Astrocyte of the cerebellum (primary cell): ENCODE data around the gene MYH16.
"Not testable (repeated sequence)": the region's sequence is repeated elsewhere in the genome, so short reads cannot be mapped to it uniquely, and the experiment has no call there.

ENCODE experiments used
- DNase-seq: peaks from one replicate; pipeline ENCODE4 v3.0.0-alpha.2; 2011; ENCODE audit warnings: low read depth
- H3K4me3 ChIP-seq: 2 replicates; pipeline ENCODE4 v1.5.1; 2011; ENCODE audit warnings: mild to moderate bottlenecking, low read depth, low read length, moderate library complexity
- CTCF ChIP-seq: IDR thresholded peaks from 2 replicates; pipeline ENCODE4 v1.5.1; 2012; ENCODE audit warnings: low read length, low read depth, moderate library complexity, mild to moderate bottlenecking; ENCODE audit errors: missing control alignments
- in situ Hi-C: cut with HindIII; loops from 2 replicates; pipeline ENCODE4 v1.10.0; 2017; ENCODE audit warnings: low sequenced_read_pairs

The MYH16 gene

GRCh38 chr7:99344061-99344647 lies 71.5 kb downstream of the MYH16 start:
- in situ Hi-C loops: no loop called here
- DNase-seq: no peak
- no peak for TF ChIP-seq CTCF
- no peak overlapping the region for H3K4me3 ChIP-seq

GRCh38 chr7:99350641-99351040 lies 78.0 kb downstream of the MYH16 start:
- in situ Hi-C loops, H3K4me3 ChIP-seq: not testable (repeated sequence)

GRCh38 chr7:99352247-99352646 lies 79.6 kb downstream of the MYH16 start:
- in situ Hi-C loops: no loop called here
- TF ChIP-seq CTCF: no peak
- DNase-seq: no peak
- no peak overlapping the region for H3K4me3 ChIP-seq

More at GRCh38 chr7:99350641-99351040, 78.0 kb downstream of the MYH16 start:
- DNase-seq: not testable (repeated sequence)

- DNase-seq: no peak
- in situ Hi-C loops: no loop called here
- H3K4me3 ChIP-seq: no peak overlapping the region
- TF ChIP-seq CTCF: no peak
These were observed 82.5 kb downstream of the MYH16 start for GRCh38 chr7:99355098-99355497.

GRCh38 chr7:99357701-99358490 lies 85.3 kb downstream of the MYH16 start:
- in situ Hi-C loops: no loop called here
- no peak for TF ChIP-seq CTCF
- DNase-seq: no peak
- H3K4me3 ChIP-seq: no peak overlapping the region

- DNase-seq, H3K4me3 ChIP-seq, in situ Hi-C loops: not testable (repeated sequence)
These were observed 85.9 kb downstream of the MYH16 start for GRCh38 chr7:99358521-99358920.

- TF ChIP-seq CTCF: no peak
- DNase-seq: no peak
- in situ Hi-C loops: no loop called here
- H3K4me3 ChIP-seq: no peak overlapping the region
These were observed 87.0 kb downstream of the MYH16 start for GRCh38 chr7:99359465-99360154.
